SK-N-SH treated with all-trans-retinoic acid at 6 μM for 48 hours (cell line): ENCODE data around the gene ASAP2.

Source experiments
- ARNTL ChIP-seq: fragments of 450-650 bp; formaldehyde crosslinking; IDR thresholded peaks from 2 replicates; pipeline ENCODE4 v1.5.0; 2020; ENCODE audit warnings: low read depth, mild to moderate bottlenecking, moderate library complexity, borderline replicate concordance
- CREB5 ChIP-seq: fragments of 250-450 bp; sonication (Bioruptor Pico); IDR thresholded peaks from 2 replicates; pipeline ENCODE4 v1.5.1; 2020; ENCODE audit warnings: low read depth, mild to moderate bottlenecking, moderate library complexity
- CSRNP3 ChIP-seq: fragments of 250-450 bp; sonication (Bioruptor Pico); IDR thresholded peaks from 2 replicates; pipeline ENCODE4 v1.5.1; 2021; ENCODE audit warnings: mild to moderate bottlenecking, moderate library complexity
- ESRRG ChIP-seq: fragments of 250-450 bp; sonication (Bioruptor Pico); IDR thresholded peaks from 2 replicates; pipeline ENCODE4 v1.6.1; 2021; ENCODE audit warnings: mild to moderate bottlenecking
- PATZ1 ChIP-seq: fragments of 250-450 bp; sonication (Bioruptor Pico); IDR thresholded peaks from 2 replicates; pipeline ENCODE4 v1.8.0; 2020; ENCODE audit warnings: mild to moderate bottlenecking, moderate library complexity, borderline replicate concordance
- POU6F1 ChIP-seq: fragments of 250-450 bp; sonication (Bioruptor Pico); IDR thresholded peaks from 2 replicates; pipeline ENCODE4 v1.8.0; 2021; ENCODE audit warnings: low read depth, mild to moderate bottlenecking, moderate library complexity, borderline replicate concordance
- RARB ChIP-seq: fragments of 250-450 bp; sonication (Bioruptor Pico); IDR thresholded peaks from 2 replicates; pipeline ENCODE4 v1.8.0; 2021; ENCODE audit warnings: mild to moderate bottlenecking, moderate library complexity
- TOX ChIP-seq: fragments of 250-450 bp; sonication (Bioruptor Pico); IDR thresholded peaks from 2 replicates; pipeline ENCODE4 v1.8.0; 2021; ENCODE audit warnings: mild to moderate bottlenecking, moderate library complexity, borderline replicate concordance
- TSHZ2 ChIP-seq: fragments of 250-450 bp; sonication (Bioruptor Pico); IDR thresholded peaks from 2 replicates; pipeline ENCODE4 v1.5.0; 2020; ENCODE audit warnings: mild to moderate bottlenecking, moderate library complexity
- ZC3H10 ChIP-seq: fragments of 250-450 bp; sonication (Bioruptor Pico); IDR thresholded peaks from 2 replicates; pipeline ENCODE4 v1.5.1; 2021; ENCODE audit warnings: mild to moderate bottlenecking, moderate library complexity
- ZFP30 ChIP-seq: fragments of 450-650 bp; formaldehyde crosslinking; IDR thresholded peaks from 2 replicates; pipeline ENCODE4 v1.5.0; 2022; ENCODE audit warnings: mild to moderate bottlenecking, moderate library complexity
- ZNF70 ChIP-seq: fragments of 450-650 bp; formaldehyde crosslinking; IDR thresholded peaks from 2 replicates; pipeline ENCODE4 v1.5.0; 2020; ENCODE audit warnings: mild to moderate bottlenecking, moderate library complexity

GRCh38 chr2:9211496-9211895, 4.9 kb downstream of the ASAP2 start:
- TF ChIP-seq ARNTL = no peak
- no peak for TF ChIP-seq PATZ1
- no peak for TF ChIP-seq TOX (CRISPR knock-in tag)
- no peak for TF ChIP-seq TSHZ2 (CRISPR knock-in tag)
- no peak for TF ChIP-seq CSRNP3 (CRISPR knock-in tag)
- no peak for TF ChIP-seq ZFP30 (CRISPR knock-in tag)
- no peak for TF ChIP-seq ZNF70 (CRISPR knock-in tag)
- TF ChIP-seq ZC3H10 (CRISPR knock-in tag) = no peak
- TF ChIP-seq ESRRG = no peak
- no peak for TF ChIP-seq CREB5 (CRISPR knock-in tag)
- no peak for TF ChIP-seq POU6F1 (CRISPR knock-in tag)
- no peak for TF ChIP-seq RARB
